A549 (cell line): ENCODE data around the gene NUP210. TPM values are rescaled to one million over a fixed set of nuclear protein-coding genes. Genes with fewer than 3 reads are reported as not detected.

Source experiments
- ATAC-seq, 2 experiments: fragments of 200-7000 bp in 1 of 2; fragments of >200 bp in 1 of 2; cut with Nextera tagmentation in 1 of 2; cut with Tn5 transposase in 1 of 2; 3 replicates each; pipeline versions ENCODE4 v1.8.0 to v1.9.1; 2018 to 2020; ENCODE audit warnings: mild to moderate bottlenecking in 1 of 2, moderate library complexity in 1 of 2
- CTCF ChIA-PET: fragments of 300-600 bp; sonication (Branson Sonifier 250); formaldehyde crosslinking; extraction: SDS; loops from one replicate; lab custom pipeline; 2021; ENCODE audit warnings: antibody characterized with exemption, inconsistent platforms; lab: Yijun Ruan, JAX
- POLR2A ChIA-PET: fragments of 350-600 bp; formaldehyde crosslinking; extraction: SDS; loops from one replicate; lab custom pipeline; 2021; ENCODE audit warnings: antibody characterized with exemption, inconsistent platforms; lab: Yijun Ruan, JAX
- DNase-seq, 2 experiments: peaks; one replicate each; pipeline versions ENCODE4 v3.0.0 to v3.0.0-alpha.2; 2011 to 2016; ENCODE audit warnings: low read depth in 1 of 2, low spot score in 1 of 2
- FAIRE-seq: peaks from 2 replicates; lab custom pipeline; 2011; peaks lifted over from hg19 to GRCh38; lab: Jason Lieb, UNC
- H3K27ac ChIP-seq, 2 experiments: fragments of >200 bp; sonication (Bioruptor Twin); formaldehyde crosslinking; 3 replicates each; pipeline ENCODE4 v1.5.1; 2016 to 2017
- H3K4me1 ChIP-seq: fragments of >200 bp; sonication (Bioruptor Twin); formaldehyde crosslinking; 3 replicates; pipeline ENCODE4 v1.6.1; 2016
- H3K4me2 ChIP-seq: fragments of >200 bp; sonication (Bioruptor Twin); formaldehyde crosslinking; 3 replicates; pipeline ENCODE4 v1.6.1; 2016
- H3K4me3 ChIP-seq: fragments of >200 bp; sonication (Bioruptor Twin); formaldehyde crosslinking; 3 replicates; pipeline ENCODE4 v1.5.1; 2016
- H3K9me3 ChIP-seq: fragments of >200 bp; sonication (Bioruptor Twin); formaldehyde crosslinking; 3 replicates; pipeline ENCODE4 v1.6.1; 2016
- BCL3 ChIP-seq: fragments of >200 bp; sonication (Bioruptor Twin); formaldehyde crosslinking; IDR thresholded peaks from 3 replicates; pipeline ENCODE4 v1.6.1; 2016
- BHLHE40 ChIP-seq: IDR thresholded peaks from 2 replicates; pipeline ENCODE4 v1.6.1; 2012; ENCODE audit warnings: low read depth, low read length, inconsistent platforms
- CBX2 ChIP-seq: fragments of 200-600 bp; sonication (generic); IDR thresholded peaks from 2 replicates; pipeline ENCODE4 v1.6.1; 2016; ENCODE audit warnings: low read depth, mild to moderate bottlenecking, borderline replicate concordance
- CEBPB ChIP-seq, 2 experiments: fragments of >200 bp in 1 of 2; sonication (Bioruptor Twin) in 1 of 2; formaldehyde crosslinking in 1 of 2; IDR thresholded peaks; 2 replicates each; pipeline ENCODE4 v1.6.1; 2012 to 2016
- CHD2 ChIP-seq: fragments of 150-350 bp; IDR thresholded peaks from 2 replicates; pipeline ENCODE4 v1.6.1; 2014; ENCODE audit warnings: low read length; ENCODE audit not compliant: partially characterized antibody
- CHD4 ChIP-seq: fragments of 200-600 bp; sonication (generic); IDR thresholded peaks from 2 replicates; pipeline ENCODE4 v1.6.1; 2016; ENCODE audit warnings: antibody characterized with exemption, mild to moderate bottlenecking, borderline replicate concordance
- E2F6 ChIP-seq: IDR thresholded peaks from 2 replicates; pipeline ENCODE4 v1.6.1; 2012; ENCODE audit warnings: low read depth, borderline replicate concordance
- EHF ChIP-seq: fragments of 250-450 bp; sonication (Bioruptor Pico); IDR thresholded peaks from 2 replicates; pipeline ENCODE4 v1.5.0; 2020; ENCODE audit warnings: mild to moderate bottlenecking
- ESRRA ChIP-seq: fragments of 150-350 bp; IDR thresholded peaks from 2 replicates; pipeline ENCODE4 v1.6.1; 2014; ENCODE audit warnings: mild to moderate bottlenecking, low read length, borderline replicate concordance
- FOSB ChIP-seq: fragments of 250-450 bp; sonication (Bioruptor Pico); IDR thresholded peaks from 2 replicates; pipeline ENCODE4 v1.5.0; 2020; ENCODE audit warnings: mild to moderate bottlenecking, moderate library complexity
- FOSL2 ChIP-seq, 2 experiments: fragments of 450-650 bp in 1 of 2; fragments of >200 bp in 1 of 2; sonication (Bioruptor Twin) in 1 of 2; formaldehyde crosslinking; IDR thresholded peaks; 2 replicates each; pipeline versions ENCODE4 v1.5.0 to v1.6.1; 2016 to 2020; ENCODE audit warnings: mild to moderate bottlenecking in 1 of 2, moderate library complexity in 1 of 2
- GATA3 ChIP-seq: IDR thresholded peaks from 2 replicates; pipeline ENCODE4 v1.6.1; 2012; ENCODE audit warnings: borderline replicate concordance
- MAFK ChIP-seq: fragments of 450-650 bp; IDR thresholded peaks from 2 replicates; pipeline ENCODE4 v1.6.1; 2014; ENCODE audit not compliant: partially characterized antibody
- POLR2A ChIP-seq: IDR thresholded peaks from 2 replicates; pipeline ENCODE4 v1.6.1; 2012; ENCODE audit warnings: mild to moderate bottlenecking, low read length
- POLR2AphosphoS2 ChIP-seq: conservative IDR thresholded peaks from 2 replicates; pipeline ENCODE4 v1.6.1; 2012; ENCODE audit warnings: low read length, improper control_type of control experiment, inconsistent platforms
- RAD21 ChIP-seq, 2 experiments: fragments of >200 bp in 1 of 2; sonication (Bioruptor Twin) in 1 of 2; formaldehyde crosslinking in 1 of 2; IDR thresholded peaks in 1 of 2; conservative IDR thresholded peaks in 1 of 2; 2 replicates in 1 of 2; 3 replicates in 1 of 2; pipeline ENCODE4 v1.6.1; 2012 to 2018; ENCODE audit warnings: inconsistent platforms in 1 of 2
- RARB ChIP-seq: fragments of 250-450 bp; sonication (Bioruptor Pico); IDR thresholded peaks from 2 replicates; pipeline ENCODE4 v1.8.0; 2021; ENCODE audit warnings: mild to moderate bottlenecking, moderate library complexity
- RCOR1 ChIP-seq: fragments of 150-350 bp; IDR thresholded peaks from 2 replicates; pipeline ENCODE4 v1.6.1; 2014; ENCODE audit warnings: antibody characterized with exemption, low read length, low read depth
- REST ChIP-seq: fragments of 200-600 bp; sonication (generic); IDR thresholded peaks from 2 replicates; pipeline ENCODE4 v1.6.1; 2016; ENCODE audit warnings: antibody characterized with exemption, mild to moderate bottlenecking, moderate library complexity
- RNF2 ChIP-seq: fragments of 200-600 bp; sonication (generic); IDR thresholded peaks from 2 replicates; pipeline ENCODE4 v1.6.1; 2016; ENCODE audit warnings: low read depth, mild to moderate bottlenecking, antibody characterized with exemption, moderate library complexity, borderline replicate concordance
- SREBF2 ChIP-seq: fragments of 450-650 bp; IDR thresholded peaks from 2 replicates; pipeline ENCODE4 v1.6.1; 2014; ENCODE audit warnings: mild to moderate bottlenecking, moderate library complexity
- TFCP2L1 ChIP-seq: fragments of 250-450 bp; sonication (Bioruptor Pico); IDR thresholded peaks from 2 replicates; pipeline ENCODE4 v1.5.0; 2021; ENCODE audit warnings: mild to moderate bottlenecking
- ZSCAN20 ChIP-seq: fragments of 250-450 bp; sonication (Bioruptor Pico); IDR thresholded peaks from 2 replicates; pipeline ENCODE4 v1.8.0; 2022; ENCODE audit warnings: mild to moderate bottlenecking, moderate library complexity
- WGBS: methylation state at CpG from one replicate; pipeline ENCODE4 v1.1.6; 2017; ENCODE audit errors: missing lambda C conversion rate; 5-methylcytosine and 5-hydroxymethylcytosine counted together
- polyA plus RNA-seq, 4 experiments: library from polyadenylated mRNA; depleted of rRNA in 3 of 4; stranded (reverse); fragments of >200 nt; fragmentation: RNase III in 1 of 4; extraction: RNeasy Plus Mini Kit Qiagen cat#74134 plus additional on column Dnase treatment in 1 of 4; gene quantifications; 2 replicates in 3 of 4; 3 replicates in 1 of 4; pipeline ENCODE4 v1.2.3, GENCODE V29; 2011 to 2017

The NUP210 gene
- polyA plus RNA-seq, 2 of the 4 experiments (the other 2 are of a cell fraction), result 25.7 to 28.1 TPM

GRCh38 chr3:13385373-13385965 lies 34.7 kb downstream of the NUP210 start:
- Histone ChIP-seq H3K4me1 (no peaks in the 10 kb centered on the region), H3K4me3 (no peak overlapping the region), H3K4me2 (no peak overlapping the region), H3K9me3 (no peaks in the 10 kb centered on the region), H3K27ac (no peak overlapping the region)
- ATAC-seq (no peak), FAIRE-seq (no peak), DNase-seq (no peak)
- TF ChIP-seq FOSL2 (IDR thresholded peaks at IDR 0.05) (no peak), FOSL2 (CRISPR knock-in tag; IDR thresholded peaks at IDR 0.05) (no peak), RARB (no peak), RAD21 (conservative IDR thresholded peaks at IDR 0.05 in 1 of 2, IDR thresholded peaks at IDR 0.05 in 1 of 2) (no peak), MAFK (no peak), CEBPB (IDR thresholded peaks at IDR 0.05) (no peak), POLR2AphosphoS2 (no peak), CBX2 (no peak), RNF2 (no peak), POLR2A (no peak), RCOR1 (no peak), E2F6 (no peak), BCL3 (no peak), FOSB (no peak)
- ChIA-PET POLR2A (no interaction called here), CTCF (no interaction called here)
- WGBS, result 65% methylated on average over 3 of the region's 3 CpGs

- POLR2A ChIA-PET, result no interaction called here
- H3K4me3 ChIP-seq, result no peak overlapping the region
- CTCF ChIA-PET, result interaction anchor here (1.0 to 3.0 kb wide), 3 partner anchors 10 to 270 kb away, joined by 3 to 13 read pairs (median 3); no protein-coding TSS in a partner anchor
- FAIRE-seq, result no peak
- TF ChIP-seq GATA3, result no peak
- TF ChIP-seq RARB, result no peak
- no peak for TF ChIP-seq ESRRA
- TF ChIP-seq CHD4, result no peak
- TF ChIP-seq BCL3, result no peak
- TF ChIP-seq SREBF2, result no peak
- no peak for TF ChIP-seq CHD2
- TF ChIP-seq EHF, result no peak
- TF ChIP-seq REST, result no peak
- TF ChIP-seq RAD21 (conservative IDR thresholded peaks at IDR 0.05 in 1 of 2, IDR thresholded peaks at IDR 0.05 in 1 of 2), result no peak
- TF ChIP-seq ZSCAN20 (CRISPR knock-in tag), result no peak
- no peak for TF ChIP-seq TFCP2L1 (CRISPR knock-in tag)
- TF ChIP-seq BHLHE40, result no peak
- TF ChIP-seq, all 56 proteins: peak for 0
- Histone ChIP-seq H3K4me2 (no peak overlapping the region), H3K9me3 (no peaks in the 10 kb centered on the region), H3K27ac (no peak overlapping the region), H3K4me1 (no peaks in the 10 kb centered on the region)
- ATAC-seq (no peak), DNase-seq (no peak)
These were observed 39.2 kb downstream of the NUP210 start for GRCh38 chr3:13380971-13381370.
